ENCODE results near the gene FLYWCH1.
A peak's percentile ranks its signal among the peaks of the same experiment; 100 is the strongest.

The FLYWCH1 gene, protein sequence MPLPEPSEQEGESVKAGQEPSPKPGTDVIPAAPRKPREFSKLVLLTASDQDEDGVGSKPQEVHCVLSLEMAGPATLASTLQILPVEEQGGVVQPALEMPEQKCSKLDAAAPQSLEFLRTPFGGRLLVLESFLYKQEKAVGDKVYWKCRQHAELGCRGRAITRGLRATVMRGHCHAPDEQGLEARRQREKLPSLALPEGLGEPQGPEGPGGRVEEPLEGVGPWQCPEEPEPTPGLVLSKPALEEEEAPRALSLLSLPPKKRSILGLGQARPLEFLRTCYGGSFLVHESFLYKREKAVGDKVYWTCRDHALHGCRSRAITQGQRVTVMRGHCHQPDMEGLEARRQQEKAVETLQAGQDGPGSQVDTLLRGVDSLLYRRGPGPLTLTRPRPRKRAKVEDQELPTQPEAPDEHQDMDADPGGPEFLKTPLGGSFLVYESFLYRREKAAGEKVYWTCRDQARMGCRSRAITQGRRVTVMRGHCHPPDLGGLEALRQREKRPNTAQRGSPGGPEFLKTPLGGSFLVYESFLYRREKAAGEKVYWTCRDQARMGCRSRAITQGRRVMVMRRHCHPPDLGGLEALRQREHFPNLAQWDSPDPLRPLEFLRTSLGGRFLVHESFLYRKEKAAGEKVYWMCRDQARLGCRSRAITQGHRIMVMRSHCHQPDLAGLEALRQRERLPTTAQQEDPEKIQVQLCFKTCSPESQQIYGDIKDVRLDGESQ

DNA sequence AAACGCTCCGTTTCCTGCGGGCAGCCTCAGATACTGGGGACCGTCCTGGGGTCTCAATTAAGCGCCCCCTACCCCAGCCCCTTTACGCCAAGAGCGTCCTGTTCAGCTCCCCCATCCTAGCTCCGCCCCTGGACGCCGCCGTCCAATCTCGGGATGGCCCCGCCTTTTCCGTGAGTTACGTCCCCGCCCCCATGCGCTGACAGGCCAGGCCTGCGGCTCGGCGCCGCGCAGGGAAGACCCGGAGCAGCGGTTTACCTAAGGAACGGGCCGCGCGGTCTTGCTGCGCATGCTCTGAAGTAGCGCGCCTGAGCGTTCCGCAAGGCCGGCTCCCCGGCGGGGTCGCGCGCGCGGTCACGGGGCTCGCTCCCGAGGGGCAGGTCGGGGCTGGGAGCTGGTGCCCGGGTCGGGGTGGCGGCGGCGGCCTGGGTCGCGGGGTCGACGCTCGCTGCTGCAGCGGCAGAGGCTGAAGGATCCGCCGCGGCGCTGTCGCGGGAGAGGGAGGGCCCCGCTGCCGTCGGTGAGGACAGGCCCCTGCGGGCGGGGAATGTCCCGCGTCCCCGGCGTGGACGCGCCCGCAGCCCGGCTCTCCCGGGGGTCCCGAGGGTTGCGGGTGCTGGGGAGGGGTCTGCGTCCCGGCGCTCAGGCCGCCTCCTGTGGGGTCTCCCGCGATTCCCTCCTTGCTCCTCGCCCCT is at the start of gene FLYWCH1:
TSS of gene FLYWCH1 (plus strand) at position 294 of the 692 bp plus-strand sequence. CDS start 17,755 bp downstream, outside the sequence.
- DNase-seq (ENCODE audit: low spot score): peak; percentile 98

DNA sequence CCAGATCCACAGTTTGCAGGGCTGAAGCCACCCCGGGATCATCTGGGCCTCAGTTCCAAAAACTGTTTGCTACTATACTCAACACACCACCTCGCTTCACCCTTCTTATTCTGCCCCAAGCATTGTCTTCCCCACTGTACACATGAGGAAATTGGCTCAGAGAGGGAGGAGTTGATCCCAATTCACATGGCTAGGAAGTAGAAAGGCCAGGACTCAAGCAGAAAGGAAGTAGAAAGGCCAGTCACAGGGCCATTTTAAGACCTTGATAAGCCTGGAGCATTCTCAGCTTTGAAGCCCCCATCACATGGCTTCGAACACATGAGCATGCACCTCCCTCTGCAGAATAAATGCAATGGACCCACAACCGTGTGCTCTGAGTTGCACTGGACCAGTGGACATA is 46.1 kb upstream of the FLYWCH1 start:
- peak; percentile 29 for DNase-seq (ENCODE audit: low spot score)

DNA sequence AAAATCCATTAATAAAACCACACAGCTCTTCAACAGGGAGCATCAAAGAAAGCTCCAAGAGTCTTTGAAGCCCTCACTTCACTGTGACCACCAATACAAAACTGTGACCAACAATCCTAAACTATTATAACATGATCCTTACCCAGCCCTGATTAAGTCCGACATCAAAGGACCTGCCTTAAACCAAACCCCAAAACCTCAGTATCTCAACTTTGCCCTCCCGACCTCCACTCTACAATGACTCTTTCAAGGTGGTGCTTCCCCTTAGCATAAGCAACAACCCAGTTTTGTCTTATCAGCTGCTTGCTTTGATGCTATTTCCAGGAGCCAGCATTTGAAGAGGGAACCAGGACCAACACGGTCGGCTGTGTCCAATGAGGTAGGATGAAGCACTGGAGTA is 45.3 kb upstream of the FLYWCH1 start:
- DNase-seq (ENCODE audit: low spot score): peak; percentile 52

DNA sequence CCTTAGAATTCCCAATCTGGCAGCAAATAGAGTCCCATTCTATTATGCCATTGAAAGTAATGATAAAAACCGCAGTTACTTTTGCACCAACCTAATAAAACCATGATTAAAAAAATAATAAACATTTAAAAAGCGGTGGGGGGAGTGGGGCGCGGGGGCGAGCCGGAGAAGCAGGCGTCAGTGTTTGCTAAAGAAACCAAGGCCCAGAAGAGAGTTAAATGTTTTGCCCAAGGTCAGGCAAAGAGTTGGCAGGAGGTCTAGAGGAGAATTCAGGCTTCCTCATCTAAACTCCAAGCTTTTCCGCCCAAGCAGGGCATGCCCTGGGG is 44.1 kb upstream of the FLYWCH1 start:
- DNase-seq (ENCODE audit: low spot score): no peak

DNA sequence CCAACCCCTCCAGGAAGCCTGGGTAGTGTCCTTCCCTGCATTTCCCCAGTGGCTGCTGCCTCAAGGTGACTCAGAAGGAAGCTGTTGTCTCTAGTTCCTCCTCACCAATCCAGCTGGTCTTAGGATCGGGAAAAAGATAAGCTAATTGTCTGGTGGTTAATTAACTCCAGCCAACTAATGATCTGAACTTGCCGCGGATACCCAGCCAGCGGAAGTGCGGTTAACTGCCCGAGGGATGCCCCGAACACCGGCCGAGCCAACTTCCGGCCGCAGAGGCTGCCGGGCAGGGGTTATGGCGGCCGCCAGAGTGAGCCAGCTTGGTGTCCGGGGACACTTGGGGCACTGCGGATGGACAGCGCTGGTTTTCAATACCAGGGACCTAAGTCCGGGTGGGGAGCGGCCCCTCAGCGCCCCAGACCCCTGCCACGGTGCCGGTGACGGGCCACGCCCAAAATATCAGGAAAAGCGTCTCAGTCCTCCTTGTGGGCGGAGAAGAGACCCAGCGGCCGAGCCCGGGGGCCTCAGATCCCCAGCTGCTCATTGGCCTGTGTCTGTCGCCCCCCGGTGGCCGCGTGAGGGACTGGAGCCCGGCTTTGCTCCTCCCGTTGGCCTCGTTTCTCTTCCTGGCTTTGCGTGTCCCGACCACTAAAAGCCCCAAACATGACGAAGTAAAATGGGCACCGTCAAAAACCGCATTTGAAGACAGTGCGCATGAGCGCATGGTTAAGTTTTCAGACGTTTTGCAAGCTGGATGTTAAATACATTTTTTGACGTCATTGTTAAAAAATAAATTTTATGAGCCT is 43.5 kb upstream of the FLYWCH1 start:
- peak; percentile 98 for DNase-seq (ENCODE audit: low spot score)

DNA sequence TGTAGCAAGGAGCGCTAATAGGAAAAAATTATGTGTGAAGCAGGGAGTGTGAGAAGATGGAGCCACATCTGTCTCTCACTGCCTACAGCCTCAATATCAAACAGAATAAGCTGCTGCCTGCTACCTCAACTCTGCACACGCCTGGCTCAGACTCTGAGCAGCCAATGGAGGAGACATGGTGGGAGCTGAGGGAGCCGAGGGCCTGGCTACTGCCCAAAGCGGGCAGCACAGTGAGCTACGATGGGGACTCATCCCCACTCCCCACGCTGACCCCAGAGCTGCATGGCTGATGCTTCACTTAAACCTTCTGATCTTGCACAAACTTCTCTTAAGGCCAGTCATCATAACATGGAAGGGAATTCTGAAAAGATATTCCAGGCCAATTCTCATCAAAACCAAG is 39.8 kb upstream of the FLYWCH1 start:
- no peak for DNase-seq (ENCODE audit: low spot score)

DNA sequence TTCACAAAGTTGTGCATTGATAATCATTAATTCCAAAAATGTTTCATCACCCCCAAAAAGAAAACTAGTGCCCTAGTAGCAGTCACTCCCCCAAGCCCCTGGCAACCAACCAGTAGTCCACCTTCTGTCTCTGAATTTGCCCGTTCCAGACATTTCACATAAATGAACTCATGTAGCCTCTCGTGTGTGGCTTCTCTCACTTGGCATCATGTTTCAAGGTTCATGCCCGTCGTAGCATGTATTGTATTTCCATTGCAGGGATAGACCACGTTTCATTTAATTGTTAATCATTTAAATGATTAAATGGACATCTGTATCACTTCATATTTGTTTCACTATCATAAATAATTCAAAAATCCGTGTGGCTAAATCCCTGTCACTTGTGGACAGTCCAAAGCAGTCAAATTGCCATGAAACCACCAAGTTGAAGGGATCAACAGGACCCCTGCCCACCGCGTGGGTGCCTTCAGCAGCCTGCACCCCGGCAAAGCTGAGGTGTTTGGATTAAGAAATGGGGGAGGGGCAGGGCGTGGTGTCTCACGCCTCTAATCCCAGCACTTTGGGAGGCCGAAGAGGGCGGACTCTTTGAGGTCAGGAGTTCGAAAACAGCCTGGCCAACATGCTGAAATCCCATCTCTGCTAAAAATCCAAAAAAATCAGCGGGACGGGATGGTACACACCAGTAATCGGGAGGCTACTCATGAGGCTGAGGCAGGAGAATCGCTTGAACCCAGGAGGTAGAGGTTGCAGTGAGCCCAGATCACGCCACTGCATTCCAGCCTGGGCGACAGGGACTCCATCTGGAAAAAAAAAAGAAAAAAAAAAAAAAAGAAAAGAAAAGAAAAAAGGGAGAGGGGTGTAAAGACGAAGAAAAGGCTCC is 37.5 kb upstream of the FLYWCH1 start:
- no peak for DNase-seq (ENCODE audit: low spot score)

DNA sequence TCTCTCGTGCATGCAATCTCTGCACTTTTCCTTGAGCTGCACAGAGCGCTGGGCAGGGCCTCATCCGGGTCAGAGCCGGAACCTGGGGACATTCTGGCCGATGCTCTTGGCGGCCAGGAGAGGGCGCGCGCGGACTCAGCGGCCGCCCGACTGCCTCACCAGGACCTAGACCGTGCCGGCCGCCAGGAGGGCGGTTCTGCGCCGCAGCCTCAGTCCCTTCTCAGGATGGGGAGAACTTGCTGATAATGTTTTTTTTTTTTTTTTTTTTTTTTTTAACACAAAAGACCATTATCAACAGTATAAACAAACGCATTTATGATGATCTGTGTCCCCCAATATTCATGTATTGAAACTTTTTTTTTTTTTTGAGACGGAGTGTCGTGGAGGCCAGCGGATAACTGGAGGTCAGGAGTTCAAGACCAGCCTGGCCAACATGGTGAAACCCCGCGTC is 36.8 kb upstream of the FLYWCH1 start:
- DNase-seq (ENCODE audit: low spot score): peak; percentile 89

DNA sequence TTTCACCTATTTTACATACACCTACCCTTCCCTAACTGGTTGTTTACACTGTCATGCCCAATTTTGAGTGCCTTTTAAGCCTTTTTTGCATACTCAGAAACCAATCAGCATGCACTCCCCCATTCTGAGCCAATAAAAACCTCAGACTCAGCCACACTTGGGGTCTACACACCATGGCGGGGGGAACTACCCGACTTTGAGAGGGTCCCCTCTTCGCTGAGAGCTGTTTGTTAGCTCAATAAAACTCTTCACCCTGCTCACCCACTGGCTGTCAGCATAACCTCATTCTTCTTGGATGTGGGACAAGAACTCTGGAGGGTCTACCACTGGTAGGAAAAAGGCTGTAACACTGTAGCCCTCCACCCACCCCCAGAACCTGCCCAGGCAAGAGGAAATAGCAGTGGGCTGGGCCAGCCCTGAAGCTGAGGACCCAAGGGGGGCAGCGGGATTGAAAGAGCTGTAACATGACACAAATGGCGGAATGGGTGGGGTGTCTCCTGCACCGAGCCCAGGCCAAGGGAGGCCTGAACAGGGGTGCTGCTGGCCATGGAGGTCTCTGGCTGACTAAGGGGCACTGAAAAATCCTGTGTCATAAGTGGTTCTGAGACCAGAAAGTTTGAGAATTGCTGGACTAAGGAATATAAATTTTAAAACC is 31.8 kb upstream of the FLYWCH1 start:
- no peak for DNase-seq (ENCODE audit: low spot score)

DNA sequence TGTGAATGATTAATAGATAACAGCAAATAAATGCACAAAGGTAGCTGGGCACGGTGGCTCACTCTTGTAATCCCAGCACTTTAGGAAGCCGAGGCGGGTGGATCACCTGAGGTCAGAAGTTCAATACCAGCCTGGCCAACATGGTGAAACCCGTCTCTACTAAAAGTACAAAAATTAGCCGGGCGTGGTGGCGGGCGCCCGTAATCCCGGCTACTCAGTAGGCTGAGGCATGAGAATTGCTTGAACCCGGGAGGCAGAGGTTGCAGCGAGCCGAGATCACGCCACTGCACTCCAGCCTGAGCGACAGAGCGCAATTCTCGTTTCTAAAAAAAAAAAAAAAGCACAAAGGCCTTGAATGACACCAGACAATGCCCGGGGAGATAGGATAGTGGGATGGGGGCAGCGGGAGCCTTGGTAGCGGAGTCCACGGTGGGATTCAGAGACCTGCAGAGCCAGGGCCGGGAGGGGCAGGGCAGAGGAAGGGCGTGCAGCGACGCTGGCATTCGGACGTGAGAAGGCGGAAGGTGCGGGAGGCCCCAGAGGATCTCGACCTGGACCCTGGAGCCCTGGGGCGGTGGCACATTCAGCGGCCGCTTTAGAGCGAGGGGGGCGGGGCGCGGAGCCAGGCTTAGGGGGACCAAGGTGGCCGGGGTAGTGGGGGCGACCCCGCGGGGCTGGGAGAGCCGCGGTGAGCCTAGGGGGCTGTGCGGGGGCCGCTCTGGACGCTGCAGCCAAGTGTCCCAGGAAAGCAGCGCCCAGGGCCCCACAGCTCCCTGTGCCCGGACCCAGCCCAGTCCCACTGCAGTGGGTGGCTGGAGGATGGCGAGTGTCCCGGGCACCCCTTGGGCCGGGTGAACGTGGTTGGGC is 29.7 kb upstream of the FLYWCH1 start:
- DNase-seq (ENCODE audit: low spot score): peak; percentile 52

DNA sequence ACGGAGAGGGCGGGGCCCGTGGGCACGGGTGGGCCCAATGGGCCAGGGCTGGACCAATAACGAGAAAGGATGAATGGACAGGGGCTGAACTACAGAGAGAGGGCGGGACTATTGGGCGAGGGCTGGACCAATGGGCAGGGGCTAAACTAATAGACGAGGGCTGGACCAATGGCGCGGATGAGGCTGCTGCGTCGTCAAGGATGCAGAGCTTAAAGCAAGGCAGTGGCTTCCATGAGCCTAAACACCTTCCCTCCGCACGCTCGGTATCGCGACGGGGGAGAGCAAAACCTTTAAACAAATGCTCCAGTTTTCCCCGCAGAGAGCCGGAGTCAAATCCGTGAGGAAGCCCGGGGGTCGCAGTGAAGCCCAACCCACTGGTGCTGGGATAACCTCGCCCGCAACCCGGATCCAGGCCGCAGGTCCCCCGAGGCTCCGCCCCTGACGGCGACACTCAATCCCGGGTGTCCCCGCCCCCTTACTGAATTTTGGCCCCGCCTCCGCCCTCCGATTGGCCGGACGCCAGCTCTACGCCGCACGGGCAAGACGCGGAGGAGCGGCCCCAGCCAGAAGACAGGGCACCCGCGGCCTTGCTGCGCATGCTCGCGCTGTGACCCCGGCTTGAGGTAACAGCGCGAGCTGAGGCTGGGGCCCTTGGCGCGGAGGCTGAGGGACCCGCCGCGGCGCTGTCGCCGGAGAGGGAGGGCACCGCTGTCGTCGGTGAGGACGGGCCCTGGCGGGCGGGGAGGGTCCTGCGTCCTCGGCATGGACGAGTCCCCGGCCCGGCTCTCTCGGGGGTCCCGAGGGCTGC is 28.9 kb upstream of the FLYWCH1 start, which contains the start of gene FLYWCH2:
TSS of gene FLYWCH2 (plus strand) at position 566 of the 808 bp plus-strand sequence. CDS start 13,235 bp downstream, outside the sequence.
- peak; percentile 99 for DNase-seq (ENCODE audit: low spot score)

DNA sequence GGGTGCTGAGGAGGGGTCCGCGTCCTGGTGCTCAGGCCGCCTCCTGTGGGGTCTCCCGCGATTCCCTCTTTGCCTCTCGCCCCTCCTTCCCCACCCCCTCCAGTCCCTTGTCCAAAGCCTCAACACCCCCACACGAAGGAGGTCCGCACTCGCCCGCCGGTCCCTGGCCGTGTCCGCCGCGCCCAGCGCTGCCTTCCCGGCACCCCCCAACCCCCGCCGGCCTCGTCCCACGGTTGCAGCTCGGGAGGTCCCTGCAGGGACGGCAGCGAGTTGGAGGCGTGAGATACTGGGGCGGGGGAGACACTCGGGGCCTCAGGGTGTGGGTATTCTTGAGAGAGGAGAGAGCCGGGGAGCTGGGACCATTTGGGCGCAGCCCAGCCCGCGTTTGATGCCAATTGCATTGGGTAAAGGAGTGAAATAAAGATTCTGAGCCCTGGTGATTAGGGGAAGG is 28.2 kb upstream of the FLYWCH1 start:
- DNase-seq (ENCODE audit: low spot score): no peak

DNA sequence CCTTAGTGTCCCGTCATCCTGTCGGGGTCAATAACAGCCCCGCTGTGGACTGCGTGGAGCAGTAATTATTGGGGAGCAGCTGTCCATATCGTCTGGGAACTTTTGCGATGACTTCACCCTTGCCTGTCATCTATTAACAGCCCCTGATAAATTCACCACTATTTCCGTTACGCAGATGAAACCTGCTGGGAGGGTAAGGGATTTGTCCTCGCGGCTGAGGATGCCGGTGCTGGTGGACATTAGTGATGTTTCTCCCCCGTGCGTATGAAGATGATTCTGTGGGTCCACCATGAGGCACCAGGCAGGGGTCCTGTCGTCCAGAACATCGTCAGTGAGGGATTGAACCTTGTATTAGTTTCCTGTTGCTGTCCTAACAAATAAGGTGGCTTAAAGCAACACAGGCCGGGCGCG is 27.7 kb upstream of the FLYWCH1 start:
- peak; percentile 75 for DNase-seq (ENCODE audit: low spot score)

DNA sequence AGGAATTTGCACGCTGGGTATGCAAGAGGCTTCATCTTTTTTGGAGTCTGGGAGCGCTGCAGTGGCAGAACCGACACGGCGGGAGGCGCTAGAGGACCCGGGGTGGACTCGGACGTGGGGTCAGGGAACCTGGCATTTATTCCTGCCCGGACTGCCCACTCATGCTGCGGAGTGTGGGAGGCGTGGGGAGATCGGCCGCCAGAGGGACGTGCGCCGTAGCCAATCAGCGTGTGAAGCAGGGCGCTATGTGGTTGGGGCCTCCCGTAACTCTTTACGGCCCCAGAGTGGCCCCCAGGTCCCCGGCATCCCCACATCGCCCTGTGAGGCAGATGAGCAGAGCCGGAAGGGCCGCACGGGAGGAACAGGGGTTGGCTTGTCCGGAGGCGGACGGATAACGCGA is 17.5 kb upstream of the FLYWCH1 start:
- no peak for DNase-seq (ENCODE audit: low spot score)

DNA sequence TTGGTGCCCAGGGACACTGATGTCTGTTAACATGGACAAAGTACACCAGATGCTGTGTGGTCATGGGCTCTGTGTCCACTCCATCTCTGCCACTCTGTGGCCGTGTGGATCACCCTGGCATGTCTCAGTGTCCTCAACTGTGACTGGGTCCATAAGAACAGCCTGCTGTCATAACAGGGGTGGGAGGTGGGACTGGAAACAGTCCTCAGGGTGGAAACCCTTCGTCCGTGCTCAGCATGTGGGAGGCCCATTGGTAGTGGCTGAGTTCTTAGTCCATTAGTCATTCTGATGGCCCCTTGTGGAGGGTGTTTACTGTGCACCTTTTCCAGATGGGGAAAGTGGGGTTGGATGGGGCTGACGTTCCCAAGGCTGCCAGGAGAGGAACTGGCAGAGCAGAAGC is 15.9 kb upstream of the FLYWCH1 start:
- no peak for DNase-seq (ENCODE audit: low spot score)

DNA sequence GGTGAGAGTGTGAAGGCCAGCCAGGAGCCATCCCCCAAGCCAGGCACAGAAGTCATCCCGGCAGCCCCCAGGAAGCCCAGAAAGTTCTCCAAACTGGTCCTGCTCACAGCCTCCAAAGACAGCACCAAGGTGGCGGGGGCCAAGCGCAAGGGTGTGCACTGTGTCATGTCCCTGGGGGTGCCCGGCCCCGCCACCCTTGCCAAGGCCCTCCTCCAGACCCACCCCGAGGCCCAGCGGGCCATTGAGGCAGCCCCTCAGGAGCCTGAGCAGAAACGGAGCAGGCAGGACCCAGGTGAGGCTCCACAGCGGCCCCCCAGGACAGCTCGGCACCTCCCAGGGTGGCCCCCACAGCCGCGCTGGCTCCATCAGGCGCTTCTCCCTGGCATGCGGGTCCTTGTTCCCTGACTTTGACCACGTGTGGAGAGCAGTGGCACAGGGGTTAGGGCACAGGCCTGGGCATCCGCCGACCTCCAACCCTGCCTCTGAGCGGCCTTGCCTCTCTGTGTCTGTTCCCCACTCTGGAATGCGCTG is 15.2 kb upstream of the FLYWCH1 start:
- DNase-seq (ENCODE audit: low spot score): no peak

DNA sequence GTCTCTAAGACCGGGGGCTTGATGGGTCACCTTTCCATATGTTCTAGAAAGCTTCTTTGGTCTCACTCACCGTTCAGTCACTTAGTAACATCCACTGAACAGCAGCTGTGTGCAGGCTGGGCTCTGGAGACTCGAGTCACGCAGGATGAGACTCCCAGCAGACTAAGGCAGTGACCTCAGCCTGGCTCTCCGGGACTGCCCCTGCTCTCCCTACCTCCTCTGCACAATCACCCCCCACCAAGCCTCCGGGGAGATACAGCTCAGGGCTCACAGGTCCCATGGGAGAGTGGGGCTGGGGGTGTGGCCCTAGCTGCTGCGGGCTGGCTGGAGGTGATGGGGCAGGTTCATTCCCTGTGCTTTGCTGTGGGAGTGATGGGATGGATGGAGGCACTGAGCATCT is 14.6 kb upstream of the FLYWCH1 start:
- DNase-seq (ENCODE audit: low spot score): peak; percentile 46
